GM18951 (cell line): Measurements from ENCODE around the gene MATN1.

Experiments used
- POLR2A ChIP-seq: IDR thresholded peaks from 4 replicates; pipeline ENCODE4 v1.6.1; 2011; ENCODE audit warnings: mild to moderate bottlenecking; ENCODE audit not compliant: insufficient read length, insufficient read depth; ENCODE audit errors: extremely low read depth
- in situ Hi-C: fragments of 300-500 bp; cut with MboI; formaldehyde crosslinking; loops from one replicate; pipeline ENCODE4 v1.12.0; 2022; ENCODE audit warnings: low sequenced_read_pairs, mixed read lengths, inconsistent platforms; ENCODE audit not compliant: unreplicated experiment

MATN1 gene

DNA sequence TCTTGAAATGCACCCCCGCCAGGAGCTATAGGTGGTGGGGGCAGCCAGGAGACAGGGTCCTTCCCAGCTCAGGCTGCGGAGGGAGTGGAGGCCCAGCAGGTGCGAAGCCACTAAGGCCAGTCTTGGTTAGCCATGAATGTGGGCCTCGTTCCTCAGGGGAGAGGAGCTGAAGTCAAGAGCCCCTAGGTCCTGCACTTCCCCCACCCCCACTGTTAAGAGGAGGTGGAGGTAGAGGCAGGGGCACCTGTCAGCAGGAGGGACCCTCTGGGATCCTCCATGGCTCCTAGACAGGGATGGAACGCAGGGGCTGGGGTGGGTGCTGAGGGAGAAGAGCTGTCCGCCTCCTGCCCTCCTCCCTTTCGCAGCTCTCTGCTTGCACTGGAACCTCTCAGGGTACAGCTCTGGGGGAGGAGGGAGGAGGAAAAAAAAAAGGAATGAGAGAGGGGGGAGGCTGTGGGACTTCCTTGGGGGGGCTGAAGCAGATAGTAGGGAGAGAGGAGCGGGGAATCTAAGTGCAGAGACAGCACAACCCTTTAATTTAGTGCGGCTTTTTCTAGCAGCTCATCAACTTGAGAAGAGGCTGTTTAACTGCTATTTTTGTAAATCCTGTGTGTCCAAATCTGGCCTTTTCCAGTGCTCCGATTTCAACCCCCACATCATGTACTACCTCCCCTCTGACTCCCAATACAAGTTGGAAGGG lies 37.0 kb downstream of the MATN1 start:
- no peak for TF ChIP-seq POLR2A
- in situ Hi-C loops = no loop called here

DNA sequence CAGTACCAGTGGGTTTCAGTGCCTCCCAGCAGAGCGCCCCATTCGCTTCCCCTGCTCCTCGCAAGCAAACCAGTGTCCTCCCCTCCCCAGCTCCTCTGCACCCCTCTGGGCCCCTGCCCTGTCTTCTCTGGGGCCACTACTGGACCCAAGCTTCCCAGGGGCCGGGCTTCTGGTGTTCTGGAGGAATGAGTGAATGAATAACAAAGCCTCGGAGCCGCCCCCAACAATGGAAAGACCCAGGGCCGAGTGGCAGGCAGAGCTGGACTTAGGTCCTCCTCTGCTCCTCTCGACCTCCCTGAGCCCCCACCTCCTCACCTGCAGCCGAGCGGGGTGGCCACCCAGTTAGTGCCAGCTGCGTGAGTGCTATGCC lies 37.6 kb downstream of the MATN1 start:
- in situ Hi-C loops = no loop called here
- no peak for TF ChIP-seq POLR2A

DNA sequence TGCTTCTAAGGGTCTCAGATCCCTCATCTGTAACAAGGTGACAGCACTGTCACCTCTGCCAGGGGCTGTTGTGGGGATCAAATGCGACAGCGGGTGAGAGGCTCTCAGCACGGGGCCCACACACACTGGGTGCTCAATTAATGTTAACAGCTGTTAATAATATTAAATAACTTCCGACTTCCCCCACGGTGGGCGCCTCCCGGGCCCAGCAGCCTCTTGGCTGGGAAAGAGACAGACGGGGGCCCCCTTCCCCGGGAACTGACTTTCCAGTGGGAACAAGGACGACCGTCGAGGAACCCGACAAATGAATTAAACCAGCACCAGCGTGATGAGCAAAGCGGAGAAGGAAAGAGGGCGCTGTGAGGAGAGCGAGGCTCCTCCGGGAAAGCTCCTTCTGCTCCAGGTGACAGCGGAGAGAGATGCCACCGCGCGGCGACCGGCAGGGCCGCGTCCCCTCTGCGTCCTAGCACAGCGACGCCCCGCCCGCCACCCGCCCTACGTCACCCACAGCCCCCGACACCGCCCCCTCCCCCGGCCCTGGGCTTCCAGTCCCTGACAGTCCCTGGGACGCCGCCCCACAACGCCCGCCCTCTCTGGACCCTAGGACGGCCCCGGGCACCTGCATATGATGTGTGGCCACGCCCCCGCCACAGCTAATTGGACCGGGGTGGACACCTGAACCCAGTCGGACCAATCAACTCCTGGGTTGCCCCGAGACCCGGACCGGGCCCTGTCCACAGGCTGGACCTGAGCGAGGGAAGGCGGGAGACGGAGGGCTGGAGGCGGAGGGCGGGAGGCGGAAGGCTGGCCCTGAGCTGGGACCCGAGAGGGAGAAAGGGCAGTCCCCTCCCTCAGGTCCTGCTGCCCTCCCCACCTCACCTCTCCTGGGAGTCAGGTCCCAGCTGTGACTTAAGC lies 38.2 kb downstream of the MATN1 start:
- TF ChIP-seq POLR2A = no peak
- in situ Hi-C loops = no loop called here

DNA sequence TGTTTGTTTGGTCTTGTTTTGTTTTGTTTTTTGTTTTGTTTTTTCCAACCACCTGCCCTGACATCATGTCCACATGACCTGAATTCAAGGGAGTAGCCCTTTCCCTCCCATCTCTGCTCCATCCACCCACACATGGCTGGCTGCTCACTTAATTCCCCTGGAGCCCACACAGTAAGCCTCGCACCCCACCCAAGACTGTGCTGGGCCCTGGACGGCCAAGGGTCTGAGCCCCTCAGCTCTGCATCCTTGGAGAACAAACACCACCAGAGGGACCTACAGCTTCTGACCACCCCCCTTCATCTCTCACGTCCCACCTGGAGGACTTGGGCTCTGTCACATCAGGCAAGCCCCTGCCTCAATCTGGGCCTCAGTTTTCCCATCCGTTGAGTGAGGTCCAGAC lies 39.1 kb downstream of the MATN1 start:
- no peak for TF ChIP-seq POLR2A
- in situ Hi-C loops = no loop called here

DNA sequence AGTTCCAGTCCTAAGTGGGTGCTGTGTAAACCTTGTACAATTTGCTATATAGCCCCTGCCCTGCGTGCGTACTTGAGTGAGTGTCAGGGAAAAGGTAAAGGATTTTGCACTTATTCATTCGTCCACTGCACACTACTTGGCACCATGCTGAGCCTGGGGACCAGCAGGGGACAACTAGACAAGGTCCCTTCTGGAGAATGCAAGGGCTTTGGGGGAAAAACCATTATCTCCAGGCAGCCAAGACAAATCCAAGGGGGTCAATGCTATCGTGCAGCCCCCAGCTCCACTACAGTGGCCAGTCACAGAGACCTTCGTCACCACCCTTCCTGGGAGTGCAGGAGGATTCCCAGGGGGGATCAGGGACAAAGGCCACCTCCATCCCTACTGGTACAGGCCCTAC lies 39.7 kb downstream of the MATN1 start:
- in situ Hi-C loops = no loop called here
- TF ChIP-seq POLR2A = no peak

DNA sequence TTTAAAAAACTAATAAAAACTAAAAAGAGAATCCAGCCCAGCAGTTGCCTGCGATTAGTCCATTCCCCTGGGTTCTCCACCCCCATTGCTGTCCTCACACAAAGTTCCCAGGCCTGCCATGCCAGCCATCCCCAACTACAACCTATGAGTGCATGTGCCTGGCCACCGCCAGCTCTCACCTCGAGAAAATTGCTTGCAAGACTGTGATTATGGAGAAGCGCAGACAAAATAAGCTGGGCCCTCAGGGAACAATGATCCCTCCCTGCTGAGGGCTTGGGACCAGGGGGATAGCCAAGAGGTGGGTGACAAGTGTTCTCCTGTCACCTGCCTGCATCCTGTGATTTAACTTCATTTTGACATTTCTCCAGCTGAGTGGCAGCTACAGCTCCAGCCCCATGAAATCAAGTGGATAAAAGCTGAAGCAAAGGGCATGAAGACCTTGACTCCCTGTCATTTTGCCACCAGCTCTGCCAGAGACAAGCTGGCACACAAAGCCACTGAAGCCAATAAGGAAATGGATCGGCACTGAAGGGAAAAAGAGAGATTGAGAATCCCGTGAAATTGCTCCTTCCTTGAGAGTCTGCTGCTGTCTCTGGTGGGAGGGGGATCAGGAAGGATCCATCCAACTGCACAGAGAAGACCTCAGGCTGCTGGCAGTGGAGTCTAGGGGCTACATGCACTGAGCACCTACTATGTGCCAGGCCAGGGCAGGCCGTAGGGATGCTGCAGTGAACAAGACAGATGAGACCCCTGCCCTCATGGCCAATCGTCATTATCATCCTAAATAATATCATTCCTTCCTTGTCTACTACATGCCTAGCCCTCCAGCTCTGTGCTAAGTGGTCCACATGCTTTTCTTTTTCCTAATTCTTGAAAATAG lies 40.7 kb downstream of the MATN1 start:
- no peak for TF ChIP-seq POLR2A
- in situ Hi-C loops = no loop called here

DNA sequence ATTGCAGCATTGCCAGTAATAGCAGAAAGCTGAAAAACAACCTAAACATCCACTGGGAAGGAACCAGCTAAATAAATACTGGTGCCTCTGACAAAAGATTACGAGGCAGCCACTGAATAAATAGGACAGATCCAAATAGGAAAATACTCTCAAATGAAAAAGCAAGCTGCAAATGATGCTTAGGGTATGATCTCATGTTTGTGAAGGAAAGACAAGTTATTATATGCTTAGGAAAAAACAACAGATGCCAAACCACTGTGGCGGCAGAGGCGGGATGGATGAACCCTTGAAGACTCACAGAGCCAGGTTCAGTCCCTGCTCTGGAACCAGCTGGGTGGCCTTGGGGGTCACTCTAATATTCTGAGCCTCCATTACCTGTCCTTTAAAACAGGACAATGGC lies 41.6 kb downstream of the MATN1 start:
- in situ Hi-C loops = no loop called here

DNA sequence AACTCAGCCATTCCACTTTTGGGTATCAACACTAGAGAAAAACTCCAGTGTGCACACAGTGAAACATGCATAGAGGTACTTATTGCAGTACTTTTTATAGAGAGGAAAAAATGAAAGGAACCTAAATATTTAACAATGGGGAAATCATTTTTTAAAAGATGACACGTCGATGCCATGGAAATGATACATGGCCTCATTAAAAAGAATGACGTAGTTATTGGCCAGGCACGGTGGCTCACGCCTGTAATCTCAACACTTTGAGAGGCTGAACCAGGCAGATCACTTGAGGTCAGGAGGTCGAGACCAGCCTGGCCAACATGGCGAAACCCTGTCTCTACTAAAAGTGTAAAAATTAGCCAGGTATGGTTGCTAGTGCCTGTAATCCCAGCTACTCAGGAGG lies 42.5 kb downstream of the MATN1 start:
- no peak for TF ChIP-seq POLR2A
- in situ Hi-C loops = no loop called here

More for the DNA sequence above, 41.6 kb downstream of the MATN1 start:
- no peak for TF ChIP-seq POLR2A

DNA sequence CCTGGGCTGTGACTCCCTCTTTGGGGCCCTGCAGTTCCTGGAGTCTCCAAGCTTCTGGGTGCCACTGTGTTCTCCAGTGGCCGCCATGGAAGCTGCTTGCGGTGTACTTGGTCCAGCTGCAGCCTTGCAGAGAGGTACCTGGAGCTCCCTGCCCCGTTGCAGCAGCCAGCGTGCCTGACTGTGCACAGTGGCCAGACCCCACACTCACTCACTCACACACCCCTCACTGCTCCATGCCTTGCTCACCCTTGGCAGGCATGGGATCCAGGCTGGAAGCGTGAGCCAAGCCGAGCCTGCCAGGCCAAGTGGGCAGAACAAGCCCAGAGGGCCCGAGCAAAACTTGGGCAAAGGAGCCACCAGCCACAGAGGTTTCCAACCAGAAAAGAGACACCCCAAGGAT lies 43.0 kb downstream of the MATN1 start:
- in situ Hi-C loops = no loop called here

DNA sequence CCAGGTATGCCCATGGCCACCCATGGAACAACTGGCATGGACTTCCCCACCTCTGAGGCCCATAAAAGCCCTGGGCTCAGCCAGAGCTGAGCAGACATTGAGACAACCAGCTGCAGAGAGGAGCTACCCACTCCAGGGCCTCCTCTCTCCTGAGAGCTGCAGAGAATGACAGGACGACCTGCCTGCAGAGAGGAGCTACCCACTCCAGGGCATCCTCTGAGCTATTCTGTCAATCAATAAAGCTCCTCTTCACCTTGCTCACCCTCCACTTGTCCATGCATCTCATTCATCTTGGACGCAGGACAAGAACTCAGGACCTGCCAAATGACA lies 43.4 kb downstream of the MATN1 start:
- in situ Hi-C loops = no loop called here
- no peak for TF ChIP-seq POLR2A

More for the DNA sequence above, 43.0 kb downstream of the MATN1 start:
- no peak for TF ChIP-seq POLR2A

DNA sequence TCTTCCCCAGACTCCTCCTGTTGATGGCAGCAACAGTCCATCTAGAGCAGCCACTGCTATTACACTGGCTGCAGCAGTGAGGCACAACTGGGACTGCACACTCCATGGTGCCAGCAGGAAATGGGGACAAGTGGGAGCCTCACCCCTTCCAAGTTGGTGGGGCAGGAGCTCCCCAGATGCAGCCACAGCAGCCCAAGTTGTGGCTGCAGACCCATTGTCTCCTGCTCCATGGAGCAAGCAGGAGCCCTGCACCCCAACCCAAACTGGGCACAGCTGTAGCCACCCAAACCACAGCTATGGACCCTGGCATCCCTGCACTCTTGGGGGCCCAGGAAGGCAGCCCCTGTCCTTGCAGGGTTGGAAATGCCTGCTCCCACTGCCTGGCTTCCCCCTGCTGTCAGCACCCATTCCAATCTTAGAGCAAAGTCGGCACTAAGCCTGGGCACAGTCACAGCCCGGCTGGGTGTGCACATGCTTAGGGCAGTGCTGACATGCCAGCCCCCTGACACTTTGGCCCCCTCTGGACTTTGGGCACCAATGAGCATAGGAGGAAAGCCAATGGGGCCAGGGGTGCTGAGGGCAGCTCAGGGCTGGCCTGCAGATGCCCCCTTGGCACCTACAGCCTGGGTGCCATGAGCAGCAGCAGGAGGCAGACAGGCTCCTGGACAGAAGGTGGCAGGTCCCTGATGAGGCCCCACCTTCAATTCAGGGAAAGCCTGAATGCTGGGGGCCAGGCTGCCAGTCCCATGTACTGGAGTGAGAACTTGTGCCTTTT lies 44.0 kb downstream of the MATN1 start:
- in situ Hi-C loops = no loop called here
- TF ChIP-seq POLR2A = no peak

DNA sequence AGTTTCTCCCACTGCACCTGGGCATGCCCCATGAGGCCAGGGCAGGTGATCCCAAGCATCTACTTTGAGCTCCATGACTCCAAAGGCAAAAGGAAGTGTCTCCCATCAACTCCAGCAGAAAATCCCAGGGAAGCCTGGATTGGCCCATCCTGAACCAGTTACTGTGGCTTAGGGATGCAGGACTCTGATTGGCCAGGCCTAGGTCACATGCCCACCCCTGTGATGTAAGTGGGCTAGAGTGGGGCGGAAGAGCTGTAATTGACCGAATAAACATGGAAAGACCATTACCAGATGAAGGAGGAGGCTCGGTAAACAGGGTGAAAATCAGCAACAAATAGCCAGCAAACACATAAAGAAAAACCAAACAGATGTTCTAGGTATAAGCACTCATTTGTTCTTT lies 45.2 kb downstream of the MATN1 start:
- TF ChIP-seq POLR2A = no peak
- in situ Hi-C loops = no loop called here
